Ascending aorta (tissue), 2 donors: Measurements from ENCODE around the gene GAS2L2. TPM values are rescaled to one million over a fixed set of nuclear protein-coding genes. Genes with fewer than 3 reads are reported as not detected.

Source experiments
- DNase-seq, 2 donors: peaks; one replicate each; pipeline ENCODE4 v3.0.0-alpha.2; 2019; ENCODE audit warnings: low spot score in 2 of 2
- H3K27ac ChIP-seq, 2 donors: fragments of 200-600 bp; sonication (generic); one replicate each; pipeline ENCODE4 v1.5.1; 2016 to 2017; ENCODE audit warnings: mild to moderate bottlenecking in 1 of 2
- H3K27me3 ChIP-seq: fragments of 200-600 bp; sonication (generic); one replicate; pipeline ENCODE4 v1.5.1; 2017
- H3K36me3 ChIP-seq, 2 donors: fragments of 200-600 bp; sonication (generic); one replicate each; pipeline ENCODE4 v1.5.1; 2016
- H3K4me1 ChIP-seq, 2 donors: fragments of 200-600 bp; sonication (generic); one replicate each; pipeline ENCODE4 v1.5.1; 2016 to 2017; ENCODE audit warnings: mild to moderate bottlenecking in 1 of 2
- H3K4me3 ChIP-seq, 2 donors: fragments of 200-600 bp; sonication (generic); one replicate each; pipeline ENCODE4 v1.5.1; 2016 to 2017; ENCODE audit warnings: mild to moderate bottlenecking in 1 of 2
- H3K9me3 ChIP-seq, 2 donors: fragments of 200-600 bp; sonication (generic); one replicate each; pipeline ENCODE4 v1.5.1; 2016
- CTCF ChIP-seq, 3 experiments: fragments of 200-600 bp in 2 of 3; fragments of 450-650 bp in 1 of 3; sonication (generic) in 2 of 3; IDR thresholded peaks; one replicate each; pipeline ENCODE4 v1.5.1; 2016 to 2019; ENCODE audit warnings: antibody characterized with exemption in 3 of 3, mild to moderate bottlenecking in 1 of 3, moderate library complexity in 1 of 3
- intact Hi-C: fragments of 100-400 bp; cut with DNase I; formaldehyde crosslinking; loops from one replicate; pipeline ENCODE4 v1.15.1; 2023
- total RNA-seq: library from RNA; depleted of rRNA; stranded (reverse); fragments of >200 nt; gene quantifications from one replicate; pipeline ENCODE4 v1.1.0, GENCODE V29; 2016

GAS2L2 gene
- total RNA-seq, 1 donor from 2014 or later: not detected

GRCh38 chr17:35730400-35731005 lies 22.5 kb downstream of the GAS2L2 start:
- Histone ChIP-seq H3K4me3 (no peak overlapping the region), H3K9me3 (no peaks in the 10 kb centered on the region), H3K27me3 (no peaks in the 10 kb centered on the region), H3K27ac (no peak overlapping the region), H3K4me1 (peaks cover 0 to 14% of the 10 kb centered on the region in 2 donors), H3K36me3 (peaks cover 0 to 6% of the 10 kb centered on the region in 2 donors)
- intact Hi-C loops: loop anchor here (5.0 kb wide), 2 partner anchors 33 to 48 kb away; no protein-coding TSS in a partner anchor
- DNase-seq: no peak
- TF ChIP-seq CTCF (IDR thresholded peaks at IDR 0.05): no peak

GRCh38 chr17:35729405-35729833 lies 23.6 kb downstream of the GAS2L2 start:
- Histone ChIP-seq H3K36me3 (peaks cover 7 to 17% of the 10 kb centered on the region in 2 donors), H3K4me1 (peaks cover 0 to 14% of the 10 kb centered on the region in 2 donors), H3K4me3 (no peak overlapping the region), H3K27me3 (no peaks in the 10 kb centered on the region), H3K9me3 (no peaks in the 10 kb centered on the region), H3K27ac (no peak overlapping the region)
- DNase-seq: no peak
- intact Hi-C loops: no loop called here
- no peak for TF ChIP-seq CTCF (IDR thresholded peaks at IDR 0.05)

- Histone ChIP-seq H3K9me3 (no peaks in the 10 kb centered on the region), H3K36me3 (peaks cover 16 to 25% of the 10 kb centered on the region in 2 donors), H3K4me3 (no peak overlapping the region), H3K27ac (no peak overlapping the region), H3K27me3 (no peaks in the 10 kb centered on the region), H3K4me1 (peaks cover 0 to 14% of the 10 kb centered on the region in 2 donors)
- intact Hi-C loops: no loop called here
- DNase-seq: no peak
- TF ChIP-seq CTCF (IDR thresholded peaks at IDR 0.05): no peak
These were observed 24.5 kb downstream of the GAS2L2 start for GRCh38 chr17:35728551-35728950.

DNA sequence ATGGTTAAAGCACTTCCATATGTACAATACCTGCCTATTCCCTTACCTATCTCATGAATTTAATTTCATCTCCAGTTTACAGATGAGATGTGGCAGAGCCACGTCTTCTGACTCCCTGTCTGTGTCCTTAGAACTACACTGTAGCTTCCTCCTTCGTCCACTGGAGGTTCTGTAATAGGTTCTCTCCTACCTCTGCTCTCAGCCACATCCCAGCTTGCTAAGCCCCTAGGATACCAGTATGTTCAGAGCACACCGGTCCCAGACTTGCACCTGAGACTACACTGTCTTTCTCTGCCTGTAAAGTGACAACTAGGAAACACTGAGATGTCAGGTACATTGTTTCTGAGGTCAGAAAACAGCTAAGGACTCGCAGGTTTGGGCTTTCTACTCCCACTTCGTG lies 25.4 kb downstream of the GAS2L2 start:
- peaks cover 23 to 35% of the 10 kb centered on the region in 2 donors for H3K36me3 ChIP-seq
- DNase-seq: no peak
- no peak for TF ChIP-seq CTCF (IDR thresholded peaks at IDR 0.05)
- H3K27ac ChIP-seq: no peak overlapping the region
- no peaks in the 10 kb centered on the region for H3K27me3 ChIP-seq
- peaks cover 0 to 13% of the 10 kb centered on the region in 2 donors for H3K4me1 ChIP-seq
- intact Hi-C loops: no loop called here
- H3K4me3 ChIP-seq: no peak overlapping the region
- no peaks in the 10 kb centered on the region for H3K9me3 ChIP-seq

DNA sequence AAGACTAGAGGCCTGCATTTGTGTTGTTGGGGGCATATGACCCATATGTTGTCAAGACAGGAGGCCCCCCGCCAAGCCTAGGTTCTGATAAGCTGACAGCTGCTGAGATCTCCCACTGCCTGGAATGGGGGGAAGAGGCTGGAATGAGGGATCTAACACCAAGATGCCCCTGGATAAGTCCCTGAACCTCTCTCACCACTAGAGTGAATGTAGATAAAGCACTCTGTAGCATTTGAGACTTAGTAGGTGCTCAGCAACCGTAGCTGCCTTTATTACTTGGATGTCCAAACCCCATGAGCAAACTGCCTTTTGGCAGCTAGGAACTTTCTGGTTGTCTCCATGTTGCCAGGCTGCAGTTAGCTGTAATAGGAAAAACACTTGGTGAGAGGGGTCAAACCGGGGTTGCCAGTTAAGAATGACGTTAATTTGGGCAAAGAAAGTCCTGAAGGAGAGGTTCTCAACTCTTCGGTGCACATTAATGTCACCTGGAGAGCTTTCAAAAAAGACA lies 26.0 kb downstream of the GAS2L2 start:
- H3K27ac ChIP-seq: no peak overlapping the region
- H3K36me3 ChIP-seq: peaks cover 25 to 38% of the 10 kb centered on the region in 2 donors

More for the DNA sequence above, 26.0 kb downstream of the GAS2L2 start:
- no peak for TF ChIP-seq CTCF (IDR thresholded peaks at IDR 0.05)
- no peaks in the 10 kb centered on the region for H3K9me3 ChIP-seq
- no peak overlapping the region for H3K4me3 ChIP-seq
- intact Hi-C loops: no loop called here
- no peaks in the 10 kb centered on the region for H3K27me3 ChIP-seq
- no peak for DNase-seq
- H3K4me1 ChIP-seq: peaks cover 0 to 10% of the 10 kb centered on the region in 2 donors
